ENCODE data around the gene NEMP1.

The NEMP1 gene

GRCh38 chr12:57107456-57108155, 29.0 kb upstream of the NEMP1 start:
- DNase-seq (ENCODE audit: low read depth): no peak

- DNase-seq (ENCODE audit: low read depth): no peak
Observed at GRCh38 chr12:57106021-57106708, 27.6 kb upstream of the NEMP1 start.

- no peak for DNase-seq (ENCODE audit: low read depth)
Observed at GRCh38 chr12:57105011-57105753, 26.6 kb upstream of the NEMP1 start.

GRCh38 chr12:57104292-57104910, 25.8 kb upstream of the NEMP1 start:
- no peak for DNase-seq (ENCODE audit: low read depth)

- no peak for DNase-seq (ENCODE audit: low read depth)
Observed at GRCh38 chr12:57103856-57104255, 25.3 kb upstream of the NEMP1 start.

- no peak for DNase-seq (ENCODE audit: low read depth)
Observed at GRCh38 chr12:57101892-57102695, 23.5 kb upstream of the NEMP1 start.

GRCh38 chr12:57099766-57100165, 21.2 kb upstream of the NEMP1 start:
- no peak for DNase-seq (ENCODE audit: low read depth)

GRCh38 chr12:57099047-57099714, 20.6 kb upstream of the NEMP1 start:
- DNase-seq (ENCODE audit: low read depth): no peak

GRCh38 chr12:57098546-57098945, 20.0 kb upstream of the NEMP1 start:
- no peak for DNase-seq (ENCODE audit: low read depth)

GRCh38 chr12:57097554-57097835, 18.9 kb upstream of the NEMP1 start:
- DNase-seq (ENCODE audit: low read depth): no peak

GRCh38 chr12:57096748-57097553, 18.4 kb upstream of the NEMP1 start:
- DNase-seq (ENCODE audit: low read depth): no peak

- no peak for DNase-seq (ENCODE audit: low read depth)
Observed at GRCh38 chr12:57096099-57096572, 17.5 kb upstream of the NEMP1 start.

GRCh38 chr12:57095440-57095839, 16.8 kb upstream of the NEMP1 start:
- DNase-seq (ENCODE audit: low read depth): no peak

- no peak for DNase-seq (ENCODE audit: low read depth)
Observed at GRCh38 chr12:57094208-57095160, 15.9 kb upstream of the NEMP1 start.

- no peak for DNase-seq (ENCODE audit: low read depth)
Observed at GRCh38 chr12:57093415-57094207, 15.0 kb upstream of the NEMP1 start.

GRCh38 chr12:57092876-57093414, 14.4 kb upstream of the NEMP1 start:
- DNase-seq (ENCODE audit: low read depth): no peak

- DNase-seq (ENCODE audit: low read depth): no peak
Observed at GRCh38 chr12:57092529-57092862, 13.9 kb upstream of the NEMP1 start.
